WTC11 (cell line): Measurements from ENCODE around the gene MED12L.

Source experiments
- CREB1 ChIP-seq: sonication (generic); formaldehyde crosslinking; IDR thresholded peaks from 2 replicates; pipeline ENCODE4 v1.8.0; 2023; ENCODE audit warnings: mild to moderate bottlenecking, missing genetic modification reagents
- FOXJ3 ChIP-seq: sonication (generic); formaldehyde crosslinking; IDR thresholded peaks from 2 replicates; pipeline ENCODE4 v1.9.0; 2021; ENCODE audit warnings: missing genetic modification reagents, mild to moderate bottlenecking, borderline replicate concordance
- JUN ChIP-seq: sonication (generic); formaldehyde crosslinking; IDR thresholded peaks from 2 replicates; pipeline ENCODE4 v1.8.0; 2023; ENCODE audit warnings: mild to moderate bottlenecking, missing genetic modification reagents
- TEAD4 ChIP-seq: sonication (generic); formaldehyde crosslinking; IDR thresholded peaks from 2 replicates; pipeline ENCODE4 v1.8.0; 2022; ENCODE audit warnings: mild to moderate bottlenecking, missing genetic modification reagents
- TF ChIP-seq, protein P1 (sequence below): fragments of 200-600 bp; IDR thresholded peaks from 2 replicates; pipeline ENCODE4 v1.8.0; 2022; ENCODE audit warnings: antibody characterized with exemption
- TF ChIP-seq, protein P2 (sequence below): sonication (generic); formaldehyde crosslinking; IDR thresholded peaks from 2 replicates; pipeline ENCODE4 v1.8.0; 2022; ENCODE audit warnings: mild to moderate bottlenecking, missing genetic modification reagents

GRCh38 chr3:151307583-151308488 lies 222.4 kb downstream of the MED12L start:
- TF ChIP-seq, protein P1, sequence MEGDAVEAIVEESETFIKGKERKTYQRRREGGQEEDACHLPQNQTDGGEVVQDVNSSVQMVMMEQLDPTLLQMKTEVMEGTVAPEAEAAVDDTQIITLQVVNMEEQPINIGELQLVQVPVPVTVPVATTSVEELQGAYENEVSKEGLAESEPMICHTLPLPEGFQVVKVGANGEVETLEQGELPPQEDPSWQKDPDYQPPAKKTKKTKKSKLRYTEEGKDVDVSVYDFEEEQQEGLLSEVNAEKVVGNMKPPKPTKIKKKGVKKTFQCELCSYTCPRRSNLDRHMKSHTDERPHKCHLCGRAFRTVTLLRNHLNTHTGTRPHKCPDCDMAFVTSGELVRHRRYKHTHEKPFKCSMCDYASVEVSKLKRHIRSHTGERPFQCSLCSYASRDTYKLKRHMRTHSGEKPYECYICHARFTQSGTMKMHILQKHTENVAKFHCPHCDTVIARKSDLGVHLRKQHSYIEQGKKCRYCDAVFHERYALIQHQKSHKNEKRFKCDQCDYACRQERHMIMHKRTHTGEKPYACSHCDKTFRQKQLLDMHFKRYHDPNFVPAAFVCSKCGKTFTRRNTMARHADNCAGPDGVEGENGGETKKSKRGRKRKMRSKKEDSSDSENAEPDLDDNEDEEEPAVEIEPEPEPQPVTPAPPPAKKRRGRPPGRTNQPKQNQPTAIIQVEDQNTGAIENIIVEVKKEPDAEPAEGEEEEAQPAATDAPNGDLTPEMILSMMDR = no peak
- no peak for TF ChIP-seq FOXJ3 (CRISPR knock-in tag)
- no peak for TF ChIP-seq TEAD4
- no peak for TF ChIP-seq CREB1 (CRISPR knock-in tag)
- TF ChIP-seq, protein P2, sequence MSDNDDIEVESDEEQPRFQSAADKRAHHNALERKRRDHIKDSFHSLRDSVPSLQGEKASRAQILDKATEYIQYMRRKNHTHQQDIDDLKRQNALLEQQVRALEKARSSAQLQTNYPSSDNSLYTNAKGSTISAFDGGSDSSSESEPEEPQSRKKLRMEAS (CRISPR knock-in tag) = no peak
- TF ChIP-seq JUN (CRISPR knock-in tag) = no peak
